Keratinocyte (primary cell): Measurements from ENCODE around the gene SLF1. TPM values are rescaled to one million over a fixed set of nuclear protein-coding genes. Genes with fewer than 3 reads are reported as not detected.

Experiments
- DNase-seq: peaks from one replicate; pipeline ENCODE4 v3.0.0-alpha.2; 2011; ENCODE audit warnings: low read depth, missing footprints, low spot score
- FAIRE-seq: peaks from 2 replicates; lab custom pipeline; 2011; peaks lifted over from hg19 to GRCh38; lab: Jason Lieb, UNC
- H2AFZ ChIP-seq: 2 replicates; pipeline ENCODE4 v1.6.0; 2012; ENCODE audit warnings: low read length, control low read depth, inconsistent platforms; ENCODE audit not compliant: control insufficient read depth
- H3K27ac ChIP-seq: 2 replicates; pipeline ENCODE4 v1.5.1; 2011; ENCODE audit warnings: low read length; ENCODE audit not compliant: control insufficient read depth, insufficient read depth
- H3K27me3 ChIP-seq: 3 replicates; pipeline ENCODE4 v1.6.0; 2011; ENCODE audit warnings: low read length; ENCODE audit not compliant: control insufficient read depth, insufficient read depth; ENCODE audit errors: extremely low read depth
- H3K36me3 ChIP-seq, 2 experiments: 2 replicates in 1 of 2; 3 replicates in 1 of 2; pipeline ENCODE4 v1.5.1; 2011; ENCODE audit warnings: low read length in 2 of 2, mild to moderate bottlenecking in 1 of 2; ENCODE audit not compliant: control insufficient read depth in 2 of 2, insufficient read depth in 2 of 2; ENCODE audit errors: extremely low read depth in 1 of 2
- H3K4me1 ChIP-seq: 3 replicates; pipeline ENCODE4 v1.5.1; 2011; ENCODE audit warnings: low read length; ENCODE audit not compliant: control insufficient read depth, insufficient read depth; ENCODE audit errors: extremely low read depth
- H3K4me2 ChIP-seq: 3 replicates; pipeline ENCODE4 v1.6.0; 2011; ENCODE audit warnings: low read depth, low read length; ENCODE audit not compliant: control insufficient read depth, insufficient read depth; ENCODE audit errors: extremely low read depth
- H3K4me3 ChIP-seq, 3 experiments: fragments of 200-600 bp in 1 of 3; sonication (generic) in 1 of 3; 2 replicates in 2 of 3; 3 replicates in 1 of 3; pipeline ENCODE4 v1.5.1; 2011 to 2016; ENCODE audit warnings: low read length in 3 of 3, mild to moderate bottlenecking in 3 of 3, control low read depth in 2 of 3, inconsistent platforms in 1 of 3, low read depth in 1 of 3, mixed read lengths in 1 of 3, mixed run types in 1 of 3, moderate library complexity in 1 of 3; ENCODE audit not compliant: control insufficient read depth in 2 of 3, insufficient read depth in 2 of 3; ENCODE audit errors: extremely low read depth in 1 of 3
- H3K79me2 ChIP-seq: 2 replicates; pipeline ENCODE4 v1.6.0; 2012; ENCODE audit warnings: low read length; ENCODE audit not compliant: control insufficient read depth, insufficient read depth
- H3K9ac ChIP-seq: 3 replicates; pipeline ENCODE4 v1.6.0; 2011; ENCODE audit warnings: low read length; ENCODE audit not compliant: control insufficient read depth, insufficient read depth; ENCODE audit errors: extremely low read depth
- H3K9me1 ChIP-seq: 3 replicates; pipeline ENCODE4 v1.6.0; 2011; ENCODE audit warnings: low read length; ENCODE audit not compliant: control insufficient read depth, insufficient read depth; ENCODE audit errors: extremely low read depth
- H3K9me3 ChIP-seq: 2 replicates; pipeline ENCODE4 v1.5.1; 2012; ENCODE audit warnings: low read depth, low read length; ENCODE audit not compliant: control insufficient read depth
- H4K20me1 ChIP-seq: 3 replicates; pipeline ENCODE4 v1.6.0; 2011; ENCODE audit warnings: low read length; ENCODE audit not compliant: control insufficient read depth, insufficient read depth; ENCODE audit errors: extremely low read depth
- CTCF ChIP-seq, 3 experiments: IDR thresholded peaks in 1 of 3; conservative IDR thresholded peaks in 1 of 3; optimal IDR thresholded peaks in 1 of 3; 2 replicates in 2 of 3; 3 replicates in 1 of 3; pipeline versions ENCODE3 to v1.5.1; 2011; ENCODE audit warnings: low read length in 3 of 3, mild to moderate bottlenecking in 3 of 3, moderate library complexity in 2 of 3, control low read depth in 1 of 3, inconsistent platforms in 1 of 3; ENCODE audit not compliant: insufficient read depth in 2 of 3; ENCODE audit errors: extremely low read depth in 1 of 3
- EZH2 ChIP-seq: IDR thresholded peaks from one replicate; pipeline ENCODE4 v1.6.1; 2012; ENCODE audit warnings: inconsistent platforms, mild to moderate bottlenecking, low read length, moderate library complexity
- dilution Hi-C: fragments of 300-500 bp; cut with MboI; formaldehyde crosslinking; loops from one replicate; pipeline ENCODE4 v1.7.0; 2020; ENCODE audit warnings: low sequenced_read_pairs; ENCODE audit not compliant: extremely low pct_ligation_motif_present
- polyA plus RNA-seq, 5 experiments: library from polyadenylated mRNA; depleted of rRNA in 3 of 5; stranded (reverse) in 3 of 5; stranded (forward) in 1 of 5; unstranded in 1 of 5; fragments of >200 nt; gene quantifications; 1 replicate in 1 of 5; 2 replicates in 3 of 5; 3 replicates in 1 of 5; pipeline versions ENCODE4 v1.2.1 to v1.2.3, GENCODE V29; 2011 to 2012; ENCODE audit warnings: missing spikeins in 2 of 5, low read depth in 1 of 5, low replicate concordance in 1 of 5

The SLF1 gene
- polyA plus RNA-seq, 1 donor (not counting 4 experiments of a cell fraction or from before 2014, with no cell fraction given), result 7.0 TPM

DNA sequence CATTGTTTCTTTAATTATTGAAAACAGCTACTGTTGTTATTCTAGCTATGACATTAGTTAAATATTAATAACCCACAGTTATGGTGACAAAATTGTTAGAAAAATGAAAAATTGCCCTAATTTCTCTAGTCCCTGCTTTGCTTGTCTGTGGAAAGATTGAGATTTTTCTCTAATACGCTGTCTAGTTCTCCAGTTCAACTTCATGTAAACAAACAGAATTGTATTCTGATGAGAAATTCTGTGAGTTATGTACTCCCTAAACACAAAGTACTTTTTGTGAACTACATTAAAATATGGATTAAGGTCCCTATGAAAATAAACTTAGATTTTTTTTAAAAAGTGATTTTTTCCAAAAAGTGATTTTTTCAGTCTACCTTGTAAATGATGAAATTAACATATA, 8.7 kb downstream of the SLF1 start:
- TF ChIP-seq CTCF (optimal IDR thresholded peaks at IDR 0.05 in 1 of 3, IDR thresholded peaks at IDR 0.05 in 1 of 3, conservative IDR thresholded peaks at IDR 0.05 in 1 of 3; ENCODE audit: extremely low read depth in 1 of 3, insufficient read depth in 2 of 3, low read length in 3 of 3) (no peak), EZH2 (no peak)
- Histone ChIP-seq H4K20me1 (no peaks in the 10 kb centered on the region), H3K36me3 (no peaks in the 10 kb centered on the region), H3K9ac (no peak overlapping the region), H3K9me3 (no peaks in the 10 kb centered on the region), H3K4me1 (no peaks in the 10 kb centered on the region), H3K4me2 (no peak overlapping the region), H2AFZ (no peak overlapping the region), H3K9me1 (no peaks in the 10 kb centered on the region), H3K27ac (no peak overlapping the region), H3K27me3 (no peaks in the 10 kb centered on the region), H3K79me2 (peaks cover 3% of the 10 kb centered on the region), H3K4me3 (no peak overlapping the region)
- no peak for FAIRE-seq
- no peak for DNase-seq
- dilution Hi-C loops, result no loop called here

GRCh38 chr5:94632024-94632423, 13.6 kb downstream of the SLF1 start:
- Histone ChIP-seq H3K4me1 (no peaks in the 10 kb centered on the region), H3K79me2 (peaks cover 6% of the 10 kb centered on the region), H3K36me3 (no peaks in the 10 kb centered on the region), H3K4me3 (no peak overlapping the region), H4K20me1 (no peaks in the 10 kb centered on the region), H3K9me3 (no peaks in the 10 kb centered on the region), H3K27ac (no peak overlapping the region), H3K27me3 (no peaks in the 10 kb centered on the region), H3K9me1 (no peaks in the 10 kb centered on the region), H3K4me2 (no peak overlapping the region), H2AFZ (no peak overlapping the region), H3K9ac (no peak overlapping the region)
- DNase-seq (no peak), FAIRE-seq (no peak)
- TF ChIP-seq CTCF (optimal IDR thresholded peaks at IDR 0.05 in 1 of 3, IDR thresholded peaks at IDR 0.05 in 1 of 3, conservative IDR thresholded peaks at IDR 0.05 in 1 of 3; ENCODE audit: extremely low read depth in 1 of 3, insufficient read depth in 2 of 3, low read length in 3 of 3) (no peak), EZH2 (no peak)
- dilution Hi-C loops, result no loop called here
